KMS-11 (cell line): ENCODE results near the gene PRKX.
A peak's percentile ranks its signal among the peaks of the same experiment; 100 is the strongest.
"Not testable (repeated sequence)": the region's sequence is repeated elsewhere in the genome, so short reads cannot be mapped to it uniquely, and the experiment has no call there.

ENCODE experiments used
- H2AFZ ChIP-seq: fragments of 200-600 bp; sonication (generic); 2 replicates; pipeline ENCODE4 v1.6.1; 2016; ENCODE audit warnings: antibody characterized with exemption, mixed run types, low read depth
- H3K27ac ChIP-seq: fragments of 200-600 bp; sonication (generic); 2 replicates; pipeline ENCODE4 v1.6.1; 2016; ENCODE audit warnings: mild to moderate bottlenecking, mixed run types
- H3K27me3 ChIP-seq: fragments of 200-600 bp; sonication (generic); 2 replicates; pipeline ENCODE4 v1.6.1; 2017; ENCODE audit warnings: mild to moderate bottlenecking, low read depth, mixed run types, moderate library complexity; ENCODE audit not compliant: insufficient read depth
- H3K36me3 ChIP-seq: fragments of 200-600 bp; sonication (generic); 2 replicates; pipeline ENCODE4 v1.6.1; 2017; ENCODE audit warnings: mild to moderate bottlenecking, mixed run types; ENCODE audit not compliant: insufficient read depth
- H3K4me1 ChIP-seq: fragments of 200-600 bp; sonication (generic); 2 replicates; pipeline ENCODE4 v1.6.1; 2016; ENCODE audit warnings: mild to moderate bottlenecking, low read depth, mixed run types; ENCODE audit not compliant: poor library complexity, severe bottlenecking
- H3K4me2 ChIP-seq: fragments of 200-600 bp; sonication (generic); 2 replicates; pipeline ENCODE4 v1.7.0; 2016; ENCODE audit warnings: mild to moderate bottlenecking, mixed run types
- H3K4me3 ChIP-seq: fragments of 200-600 bp; sonication (generic); IDR thresholded peaks from 2 replicates; pipeline ENCODE4 v1.6.1; 2017; ENCODE audit warnings: low read depth, low read length, mixed read lengths; ENCODE audit not compliant: insufficient read depth
- H3K79me2 ChIP-seq: fragments of 200-600 bp; sonication (generic); 2 replicates; pipeline ENCODE4 v1.6.1; 2016; ENCODE audit warnings: low read depth, mixed run types; ENCODE audit not compliant: insufficient read depth
- H3K9ac ChIP-seq: fragments of 200-600 bp; sonication (generic); 2 replicates; pipeline ENCODE4 v1.6.1; 2016; ENCODE audit warnings: mild to moderate bottlenecking, mixed run types
- H4K20me1 ChIP-seq: fragments of 200-600 bp; sonication (generic); 2 replicates; pipeline ENCODE4 v1.6.1; 2016; ENCODE audit warnings: mild to moderate bottlenecking, mixed run types; ENCODE audit not compliant: insufficient read depth
- TF ChIP-seq, protein P1 (sequence below): fragments of 200-600 bp; sonication (generic); conservative IDR thresholded peaks from 2 replicates; pipeline ENCODE4 v1.6.1; 2017; ENCODE audit warnings: low read depth, mild to moderate bottlenecking, antibody characterized with exemption, low read length, moderate library complexity, mixed read lengths

PRKX gene

DNA sequence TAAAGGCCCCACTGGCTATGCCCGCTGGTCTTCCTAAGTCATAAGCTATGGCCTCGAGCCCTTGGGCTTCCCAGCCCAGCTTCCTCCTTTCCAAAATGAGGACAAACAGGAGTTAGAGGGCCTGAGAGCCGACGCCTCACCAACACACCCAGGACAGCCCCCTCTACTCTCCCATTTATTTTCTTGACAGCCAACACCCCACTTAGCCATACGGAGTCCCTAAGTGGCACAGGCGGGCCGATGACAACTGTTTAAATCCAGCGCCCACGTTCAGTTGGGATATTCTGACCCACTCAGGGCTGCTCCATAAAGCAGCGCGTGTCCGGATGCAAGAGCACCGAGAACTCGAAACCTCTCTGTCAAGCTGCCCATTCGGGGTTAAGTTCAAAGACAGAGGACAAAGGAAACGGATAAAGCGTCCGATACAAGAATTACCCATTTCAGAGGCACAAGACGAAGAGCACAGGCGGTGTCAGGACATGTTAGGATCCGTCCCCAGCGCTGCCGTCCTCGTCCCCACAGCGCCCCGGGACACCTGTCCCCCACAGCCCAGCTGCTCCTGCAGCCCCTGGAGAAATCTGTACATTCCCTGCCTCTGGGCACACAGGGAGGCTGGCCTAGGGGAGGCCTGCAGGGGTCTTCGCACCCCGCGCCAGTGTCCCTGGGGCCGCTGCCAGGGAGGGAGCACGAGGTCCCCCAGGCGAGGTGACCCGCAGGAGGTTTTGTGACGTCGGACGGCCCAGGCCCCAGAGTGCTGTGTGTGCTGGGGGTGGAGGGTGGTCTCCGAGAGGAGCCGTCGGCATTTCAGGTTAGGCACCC lies 1.2 kb downstream of the PRKX start:
- H3K27ac ChIP-seq, result no peak overlapping the region

DNA sequence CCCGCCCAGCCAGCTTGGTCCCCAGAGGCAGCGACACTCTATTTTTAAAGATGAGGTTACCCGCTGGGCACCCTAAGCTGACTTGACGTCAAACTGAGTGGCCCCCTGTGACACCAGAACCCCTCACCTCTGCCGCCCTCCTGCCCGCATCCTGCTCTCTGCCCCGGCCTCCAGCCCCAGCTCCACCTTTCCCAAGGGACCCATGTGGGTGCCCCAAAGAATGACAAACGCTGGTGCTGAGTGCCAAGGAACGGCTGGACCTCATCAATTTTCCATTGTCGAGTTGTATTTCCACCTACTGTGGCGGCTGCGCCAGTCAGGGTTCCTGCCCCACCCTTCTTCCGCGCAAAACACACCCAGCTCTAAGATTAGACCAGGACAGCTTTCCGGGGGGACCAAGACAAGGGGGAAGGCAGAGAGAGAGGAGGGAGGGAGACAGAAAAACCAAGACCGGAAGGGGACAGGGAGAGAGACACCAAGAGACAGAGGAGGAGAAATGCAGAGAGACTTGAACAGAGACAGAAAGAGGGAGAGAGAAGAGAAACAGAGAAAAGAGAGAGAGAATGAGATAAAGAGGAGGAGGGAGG lies 2.0 kb downstream of the PRKX start:
- Histone ChIP-seq H3K4me3 (no peak overlapping the region), H3K4me2 (no peak overlapping the region), H2AFZ (no peak overlapping the region), H3K36me3 (no peaks in the 10 kb centered on the region), H3K4me1 (no peaks in the 10 kb centered on the region), H3K27ac (no peak overlapping the region), H4K20me1 (no peaks in the 10 kb centered on the region), H3K9ac (no peak overlapping the region), H3K27me3 (no peaks in the 10 kb centered on the region), H3K79me2 (no peaks in the 10 kb centered on the region; the same call in 1 of the 2 replicates)
- TF ChIP-seq, protein P1, sequence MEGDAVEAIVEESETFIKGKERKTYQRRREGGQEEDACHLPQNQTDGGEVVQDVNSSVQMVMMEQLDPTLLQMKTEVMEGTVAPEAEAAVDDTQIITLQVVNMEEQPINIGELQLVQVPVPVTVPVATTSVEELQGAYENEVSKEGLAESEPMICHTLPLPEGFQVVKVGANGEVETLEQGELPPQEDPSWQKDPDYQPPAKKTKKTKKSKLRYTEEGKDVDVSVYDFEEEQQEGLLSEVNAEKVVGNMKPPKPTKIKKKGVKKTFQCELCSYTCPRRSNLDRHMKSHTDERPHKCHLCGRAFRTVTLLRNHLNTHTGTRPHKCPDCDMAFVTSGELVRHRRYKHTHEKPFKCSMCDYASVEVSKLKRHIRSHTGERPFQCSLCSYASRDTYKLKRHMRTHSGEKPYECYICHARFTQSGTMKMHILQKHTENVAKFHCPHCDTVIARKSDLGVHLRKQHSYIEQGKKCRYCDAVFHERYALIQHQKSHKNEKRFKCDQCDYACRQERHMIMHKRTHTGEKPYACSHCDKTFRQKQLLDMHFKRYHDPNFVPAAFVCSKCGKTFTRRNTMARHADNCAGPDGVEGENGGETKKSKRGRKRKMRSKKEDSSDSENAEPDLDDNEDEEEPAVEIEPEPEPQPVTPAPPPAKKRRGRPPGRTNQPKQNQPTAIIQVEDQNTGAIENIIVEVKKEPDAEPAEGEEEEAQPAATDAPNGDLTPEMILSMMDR, result no peak

More for the DNA sequence above, 1.2 kb downstream of the PRKX start:
- Histone ChIP-seq H3K27me3 (no peaks in the 10 kb centered on the region), H3K4me2 (peak overlapping the region; percentile 45), H3K4me1 (no peaks in the 10 kb centered on the region), H2AFZ (0 out of 2 replicates have a peak overlapping the region, but pooled peaks have one; percentile 34), H3K9ac (peak overlapping the region; percentile 82), H4K20me1 (no peaks in the 10 kb centered on the region), H3K36me3 (no peaks in the 10 kb centered on the region), H3K4me3 (no peak overlapping the region), H3K79me2 (no peaks in the 10 kb centered on the region; the same call in 1 of the 2 replicates)
- TF ChIP-seq, protein P1, result no peak

DNA sequence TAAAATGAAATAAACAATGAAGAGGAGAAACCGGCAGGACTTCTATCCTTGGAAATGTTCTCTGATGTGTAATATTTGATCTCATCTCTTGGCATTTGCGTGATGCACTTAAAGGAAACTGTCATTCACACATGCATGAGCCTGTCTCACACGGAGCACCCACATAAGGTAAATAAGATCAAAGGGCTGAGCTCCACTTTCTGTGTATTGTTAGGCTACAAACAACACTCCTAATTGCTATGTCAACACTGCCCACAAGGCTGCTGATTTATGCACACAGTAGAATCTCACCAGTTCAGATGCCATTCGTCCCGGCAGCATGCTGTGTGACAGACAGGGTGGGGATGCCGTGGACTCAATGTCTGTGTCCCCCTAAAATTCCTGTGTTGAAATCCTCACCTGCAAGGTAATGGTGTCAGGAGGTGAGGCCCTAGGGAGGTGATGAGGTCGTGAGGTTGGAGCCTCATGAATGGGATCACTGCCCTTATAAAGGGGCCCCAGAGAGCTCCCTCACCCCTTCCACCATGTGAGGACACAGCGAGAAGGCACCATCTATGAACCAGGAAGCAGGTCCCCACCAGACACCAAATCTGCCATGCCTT lies 5.7 kb downstream of the PRKX start:
- H3K9ac ChIP-seq, H3K27ac ChIP-seq, H3K4me1 ChIP-seq, H3K36me3 ChIP-seq, H4K20me1 ChIP-seq, H3K4me3 ChIP-seq, H3K79me2 ChIP-seq, H3K4me2 ChIP-seq, H2AFZ ChIP-seq, H3K27me3 ChIP-seq: not testable (repeated sequence)

DNA sequence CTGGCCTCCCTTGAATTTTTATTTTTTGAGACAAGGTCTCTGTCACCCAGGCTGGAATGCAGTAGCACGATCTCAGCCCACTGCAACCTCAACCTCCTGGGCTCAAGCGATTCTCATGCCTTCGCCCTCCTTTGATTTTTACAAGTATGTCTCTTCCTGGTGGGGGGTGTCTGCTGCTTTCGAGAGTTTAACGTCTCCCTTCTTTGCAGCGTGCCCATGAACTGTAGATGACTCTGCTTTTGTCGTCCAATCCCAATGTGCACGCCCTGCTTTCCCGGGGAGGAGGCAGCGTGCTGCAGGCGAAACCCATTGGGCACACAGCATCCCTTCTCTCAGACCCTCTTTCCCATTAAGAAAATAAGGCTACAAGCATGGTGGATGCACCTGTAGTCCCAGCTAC lies 7.0 kb downstream of the PRKX start:
- Histone ChIP-seq H3K27ac (no peak overlapping the region), H4K20me1 (no peaks in the 10 kb centered on the region), H3K4me2 (no peak overlapping the region), H3K36me3 (no peaks in the 10 kb centered on the region), H3K9ac (no peak overlapping the region), H3K27me3 (no peaks in the 10 kb centered on the region), H3K4me1 (no peaks in the 10 kb centered on the region), H3K79me2 (no peaks in the 10 kb centered on the region; the same call in 1 of the 2 replicates), H2AFZ (no peak overlapping the region), H3K4me3 (no peak overlapping the region)
- TF ChIP-seq, protein P1, result no peak

DNA sequence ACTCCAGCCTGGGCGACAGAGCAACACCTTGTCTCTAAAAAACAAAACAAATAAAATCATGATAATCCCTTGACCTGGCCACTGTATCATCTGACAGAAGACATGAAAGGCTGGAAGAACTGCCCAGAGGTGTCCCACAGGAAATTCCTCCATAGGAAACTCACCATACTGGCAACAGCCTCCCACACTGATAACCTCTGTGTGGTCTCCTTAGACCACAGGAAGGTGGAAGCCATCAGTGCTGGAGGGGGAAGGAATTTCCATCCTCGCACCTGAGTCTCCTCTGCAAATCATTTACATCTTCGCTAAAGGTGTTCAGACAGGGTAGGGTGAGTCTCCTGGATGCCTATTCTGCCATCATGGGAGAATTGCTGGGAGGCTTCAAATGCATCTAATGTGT lies 10.2 kb downstream of the PRKX start:
- not testable (repeated sequence) for H4K20me1 ChIP-seq, H3K9ac ChIP-seq, H3K4me2 ChIP-seq, H3K27ac ChIP-seq, H3K27me3 ChIP-seq, H3K36me3 ChIP-seq, H3K79me2 ChIP-seq, H3K4me1 ChIP-seq, H2AFZ ChIP-seq, H3K4me3 ChIP-seq

DNA sequence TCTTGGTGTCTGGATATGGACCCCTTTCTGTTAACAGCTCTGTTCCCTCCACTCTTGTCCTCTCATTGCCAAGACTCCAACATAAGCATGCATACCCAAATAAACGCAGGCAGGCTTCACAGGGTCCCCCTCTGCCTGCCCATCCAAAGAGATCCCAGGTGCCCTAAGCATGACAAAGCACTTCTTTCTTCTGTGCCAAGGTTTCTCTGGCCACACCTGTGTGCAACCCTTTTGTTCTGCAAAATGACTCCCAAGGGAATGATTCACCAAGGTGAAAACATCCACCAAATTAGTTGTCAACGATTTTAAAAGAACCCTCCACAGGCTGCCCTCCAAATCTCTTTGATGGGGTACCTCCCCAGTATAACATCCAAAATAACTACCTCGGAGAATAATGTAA lies 11.4 kb downstream of the PRKX start:
- H3K36me3 ChIP-seq, H2AFZ ChIP-seq, H3K4me1 ChIP-seq, H3K27ac ChIP-seq, H4K20me1 ChIP-seq, H3K4me2 ChIP-seq, H3K9ac ChIP-seq, H3K27me3 ChIP-seq, H3K79me2 ChIP-seq, H3K4me3 ChIP-seq: not testable (repeated sequence)

DNA sequence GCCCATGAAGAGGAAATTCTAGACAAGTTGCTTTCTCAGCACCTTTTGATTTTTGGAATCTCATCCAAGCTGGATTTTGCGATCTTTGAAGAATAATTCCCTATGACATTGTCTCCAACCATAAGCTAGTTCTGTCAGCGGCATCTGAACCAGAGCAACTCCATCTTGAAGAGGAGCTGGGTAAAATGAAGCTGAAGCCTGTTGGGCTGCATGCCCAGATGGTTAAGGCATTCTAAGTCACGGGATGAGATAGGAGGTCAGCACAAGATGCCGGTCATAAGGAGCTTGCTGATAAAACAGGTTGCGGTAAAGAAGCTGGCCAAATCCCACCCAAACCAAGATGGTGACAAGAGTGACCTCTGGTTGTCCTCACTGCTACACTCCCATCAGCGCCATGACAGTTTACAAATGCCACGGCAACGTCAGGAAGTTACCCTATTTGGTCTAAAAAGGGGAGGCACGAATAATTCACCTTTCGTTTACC lies 12.0 kb downstream of the PRKX start:
- not testable (repeated sequence) for H3K27ac ChIP-seq, H4K20me1 ChIP-seq, H3K9ac ChIP-seq, H2AFZ ChIP-seq, H3K4me3 ChIP-seq, H3K79me2 ChIP-seq, H3K36me3 ChIP-seq, H3K4me2 ChIP-seq, H3K27me3 ChIP-seq, H3K4me1 ChIP-seq
